HG03045 (cell line): ENCODE measurements around the gene SLC16A2.
"Not testable (repeated sequence)": the region's sequence is repeated elsewhere in the genome, so short reads cannot be mapped to it uniquely, and the experiment has no call there.

Experiments
- ATAC-seq: cut with Tn5 transposase; IDR thresholded peaks from one replicate; pipeline ENCODE4 v1.9.1; 2021; ENCODE audit warnings: mild to moderate bottlenecking, moderate library complexity; ENCODE audit not compliant: unreplicated experiment

SLC16A2 gene

GRCh38 chrX:74445099-74445498 lies 23.8 kb downstream of the SLC16A2 start:
- ATAC-seq: no peak

DNA sequence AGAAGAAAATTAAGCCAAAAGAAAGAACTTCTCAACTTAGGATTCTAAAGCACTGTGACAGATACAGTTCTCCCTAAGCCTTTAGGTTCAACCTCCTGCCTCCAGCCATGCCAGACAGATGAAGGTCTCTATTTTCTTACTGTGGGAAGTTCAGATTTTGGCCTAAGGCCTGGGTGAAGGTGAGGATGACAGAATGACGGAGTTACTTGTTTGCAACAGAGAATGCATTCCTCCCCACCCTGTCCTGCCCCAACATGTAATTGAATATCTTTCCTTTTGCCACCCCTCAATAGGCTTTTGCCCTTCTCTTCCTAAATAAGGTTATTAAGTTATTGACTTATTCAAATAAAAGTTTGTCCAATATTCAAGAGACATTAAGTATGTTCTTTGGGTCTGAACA lies 25.6 kb downstream of the SLC16A2 start:
- ATAC-seq: no peak

DNA sequence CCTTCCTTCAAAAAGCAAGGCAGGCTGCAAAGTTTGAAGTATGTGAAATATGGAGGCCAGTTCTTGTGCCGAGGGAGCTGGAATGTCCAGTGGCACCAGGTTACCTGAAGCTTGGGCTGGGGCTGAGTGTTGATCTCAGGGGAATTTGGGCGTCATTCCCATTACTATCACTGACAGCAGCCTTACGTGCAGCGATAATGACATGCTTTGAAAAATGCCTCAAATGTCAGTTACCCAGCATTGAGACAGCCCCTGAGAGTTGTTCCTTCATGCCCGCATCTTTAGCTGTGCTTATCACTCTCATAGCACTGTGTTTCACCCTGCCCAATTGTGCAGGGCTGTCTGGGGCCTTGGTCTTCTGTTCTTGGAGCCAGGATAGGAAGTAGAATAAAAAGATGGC lies 27.4 kb downstream of the SLC16A2 start:
- ATAC-seq: no peak

DNA sequence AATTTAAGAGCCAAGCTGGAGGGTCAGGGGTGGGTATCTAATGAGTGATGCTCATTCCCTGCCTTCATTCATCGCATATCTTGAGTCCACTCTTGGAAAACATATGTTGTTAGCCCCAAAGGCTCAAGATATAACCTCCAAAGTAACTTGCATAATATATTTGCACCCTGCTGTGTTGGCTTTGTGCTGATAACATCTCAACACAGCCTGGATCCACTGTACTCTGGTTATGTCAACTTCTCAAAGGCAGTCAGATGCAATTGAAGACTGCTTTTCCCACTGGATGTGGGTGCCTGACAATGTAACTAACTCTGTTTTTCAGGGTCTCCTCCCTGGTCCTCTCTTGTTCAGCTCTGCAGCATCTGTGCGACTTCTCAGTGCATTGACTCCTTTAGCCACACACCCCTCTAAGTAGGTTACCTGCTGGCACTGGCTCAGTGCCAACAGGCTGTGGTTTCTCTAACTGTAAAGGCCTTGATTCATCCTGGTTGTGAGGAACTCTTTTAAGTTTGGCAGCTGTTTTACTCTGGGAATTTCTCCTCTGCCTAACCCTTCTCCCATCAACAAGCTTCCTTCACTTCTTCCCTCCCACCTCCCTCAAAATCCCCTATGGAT lies 28.1 kb downstream of the SLC16A2 start:
- ATAC-seq: no peak

GRCh38 chrX:74449937-74450330 lies 28.6 kb downstream of the SLC16A2 start:
- no peak for ATAC-seq

GRCh38 chrX:74450803-74451449 lies 29.6 kb downstream of the SLC16A2 start:
- ATAC-seq: no peak

- ATAC-seq: no peak
These were observed 30.3 kb downstream of the SLC16A2 start for GRCh38 chrX:74451450-74452198.

DNA sequence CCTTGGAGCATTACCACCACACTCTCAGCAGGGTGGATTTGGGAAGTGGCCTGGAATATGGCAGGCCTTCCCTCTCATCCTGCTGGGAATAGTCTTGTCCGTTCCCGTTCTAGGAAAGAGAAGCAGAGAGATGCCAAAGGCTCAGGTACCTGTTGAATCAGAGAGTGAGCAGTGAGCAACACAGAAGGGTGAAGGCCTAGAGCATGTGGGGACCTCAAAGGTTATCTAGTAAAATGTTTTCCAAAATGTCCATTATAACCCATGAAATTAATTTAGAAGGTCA lies 30.8 kb downstream of the SLC16A2 start:
- ATAC-seq: no peak

- no peak for ATAC-seq
These were observed 31.9 kb downstream of the SLC16A2 start for GRCh38 chrX:74453178-74453577.

GRCh38 chrX:74454233-74454632 lies 32.9 kb downstream of the SLC16A2 start:
- ATAC-seq: not testable (repeated sequence)

DNA sequence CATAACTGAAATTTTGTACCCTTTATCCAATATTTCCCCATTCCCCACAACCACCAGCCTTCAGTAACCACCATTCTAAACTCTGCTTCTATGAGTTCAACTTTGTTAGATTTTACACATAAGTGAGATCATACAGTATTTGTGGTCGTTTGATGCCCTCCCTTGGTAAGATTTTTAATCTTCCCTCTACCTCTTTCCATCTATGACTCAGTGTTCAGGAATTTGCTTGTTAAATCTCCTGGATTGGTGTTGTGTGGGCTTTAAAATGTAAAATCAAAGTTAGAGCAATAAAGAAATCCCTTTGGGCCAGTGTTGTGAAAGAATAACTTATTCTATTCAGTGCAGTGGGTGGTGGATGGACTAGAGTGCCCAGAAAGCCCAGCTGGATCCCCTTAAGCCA lies 37.4 kb downstream of the SLC16A2 start:
- ATAC-seq: no peak

- ATAC-seq: no peak
These were observed 40.1 kb downstream of the SLC16A2 start for GRCh38 chrX:74461384-74461783.

DNA sequence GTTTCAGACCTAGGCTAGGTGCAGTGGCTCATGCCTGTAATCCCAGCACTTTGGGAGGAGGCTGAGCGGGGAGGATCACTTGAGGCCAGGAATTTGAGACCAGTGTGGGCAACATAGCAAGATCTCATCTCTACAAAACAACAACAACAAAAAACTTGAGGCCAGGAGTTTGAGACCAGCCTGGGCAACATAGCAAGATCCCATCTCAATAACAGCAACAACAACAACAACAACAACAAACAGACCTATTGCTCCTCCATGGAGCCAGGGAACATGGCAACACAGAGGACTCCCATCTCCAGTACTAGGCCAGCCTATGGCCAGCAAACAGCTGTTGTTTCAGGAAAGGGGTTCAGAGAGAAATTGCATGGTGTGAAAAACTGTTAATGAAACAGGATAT lies 43.4 kb downstream of the SLC16A2 start:
- no peak for ATAC-seq

- no peak for ATAC-seq
These were observed 44.1 kb downstream of the SLC16A2 start for GRCh38 chrX:74465424-74465823.

- ATAC-seq: no peak
These were observed 46.4 kb downstream of the SLC16A2 start for GRCh38 chrX:74467656-74468055.

DNA sequence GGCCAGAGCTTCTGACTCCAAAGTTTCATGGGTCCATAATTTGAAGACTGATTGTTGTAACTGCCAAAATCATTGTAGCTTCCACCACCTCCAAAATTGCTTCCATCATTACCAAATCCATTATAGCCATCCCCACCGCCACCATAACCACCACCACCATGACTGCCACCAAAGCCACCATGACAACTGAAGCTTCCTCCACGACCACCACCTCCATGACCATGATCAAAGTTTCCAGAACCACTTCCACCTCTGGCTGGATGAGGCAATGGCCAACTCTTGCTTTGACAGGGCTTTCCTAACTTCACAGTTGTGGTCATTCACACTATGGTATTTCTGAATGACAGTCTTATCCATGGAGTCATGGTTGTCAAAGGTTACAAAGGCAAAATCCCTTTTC lies 51.8 kb downstream of the SLC16A2 start:
- not testable (repeated sequence) for ATAC-seq

DNA sequence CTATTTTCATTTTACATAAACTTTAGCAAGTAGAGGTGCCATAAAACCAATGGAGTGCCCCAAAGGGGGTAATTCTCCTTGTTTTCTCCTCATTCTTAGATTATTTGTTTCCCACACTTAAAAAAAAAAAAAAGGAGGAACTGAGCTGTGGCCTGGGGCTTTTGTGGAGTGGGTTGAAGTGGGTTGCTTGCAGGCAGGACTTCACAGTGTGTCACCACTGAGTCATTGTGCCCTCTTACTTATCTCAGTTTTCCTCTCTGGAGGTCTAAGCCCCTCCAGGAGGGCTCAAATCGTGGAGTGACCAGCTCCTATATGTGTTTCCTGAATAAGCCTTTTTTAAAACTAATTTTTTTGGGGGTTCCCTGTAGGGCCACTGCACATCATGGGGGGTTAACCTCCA lies 69.0 kb downstream of the SLC16A2 start:
- no peak for ATAC-seq

DNA sequence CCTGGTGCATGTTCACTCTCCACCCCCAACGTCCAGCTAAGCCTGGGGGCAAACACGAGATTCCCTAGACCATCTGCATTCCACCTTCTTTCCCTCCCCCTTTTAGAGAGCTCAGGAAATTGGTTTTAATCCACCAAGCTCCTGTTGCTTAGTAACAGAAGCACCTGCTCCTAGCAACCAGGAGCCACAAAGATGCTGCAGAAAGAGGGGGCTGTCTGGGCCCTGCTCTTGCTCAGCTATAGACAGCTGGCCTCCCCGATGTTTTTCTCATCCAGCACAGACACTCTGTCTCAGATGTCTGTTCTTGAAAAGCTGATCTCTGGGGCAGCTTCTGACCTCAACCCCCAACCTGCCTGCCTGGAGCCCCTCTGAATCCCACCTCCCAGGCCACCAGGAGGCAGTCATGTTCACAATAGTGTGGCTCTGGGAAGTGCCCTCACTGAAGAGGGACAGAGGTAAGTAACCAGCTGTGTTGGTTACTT lies 71.5 kb downstream of the SLC16A2 start:
- no peak for ATAC-seq

- ATAC-seq: no peak
These were observed 72.5 kb downstream of the SLC16A2 start for GRCh38 chrX:74493806-74494205.

DNA sequence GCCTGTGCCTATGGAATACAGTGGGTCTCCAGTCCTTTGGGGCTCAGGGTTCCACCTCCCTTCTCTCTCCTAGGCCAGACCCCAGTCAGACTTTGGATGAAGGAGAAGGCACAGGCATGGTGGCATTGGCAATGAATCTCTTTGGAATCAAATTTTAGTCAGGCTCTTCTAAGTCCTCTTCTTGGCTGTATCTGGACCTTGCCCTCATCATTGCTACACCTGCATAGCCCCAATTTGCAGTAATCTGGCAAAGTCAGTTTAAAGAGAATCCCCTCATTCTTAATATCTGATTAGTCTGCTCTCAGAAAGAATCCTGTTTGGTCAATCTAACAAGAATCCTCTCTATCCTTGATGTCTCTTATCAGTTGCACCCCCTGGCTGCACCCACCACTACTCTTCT lies 77.6 kb downstream of the SLC16A2 start:
- ATAC-seq: no peak

DNA sequence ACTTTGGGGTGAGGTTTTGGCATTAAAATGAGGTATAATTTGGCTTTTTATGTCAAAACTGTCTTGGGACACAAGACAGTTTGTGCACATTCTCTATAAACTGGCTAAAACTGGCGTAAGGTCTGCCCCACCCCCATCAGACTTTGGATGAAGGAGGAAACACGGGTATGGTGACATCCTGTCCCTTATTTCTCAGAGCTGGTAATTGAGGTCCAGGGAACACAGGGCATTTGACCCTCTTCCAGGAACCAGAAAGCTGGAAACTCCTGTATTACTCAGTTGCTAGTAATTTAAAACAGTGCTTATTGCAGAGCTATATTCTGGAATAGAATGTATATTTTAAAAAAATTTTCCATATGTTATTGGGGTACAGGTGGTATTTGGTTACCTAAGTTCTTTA lies 78.8 kb downstream of the SLC16A2 start:
- ATAC-seq: no peak

GRCh38 chrX:74500555-74500954 lies 79.3 kb downstream of the SLC16A2 start:
- no peak for ATAC-seq
